Measurements from ENCODE around the gene PDP2.

Gene PDP2

GRCh38 chr16:66935314-66936011, 55.1 kb downstream of the PDP2 start, which contains the start of gene CES2:
TSS of gene CES2 (plus strand) at chr16:66935516. CDS start at chr16:66935636, 120 bp downstream.
- TF ChIP-seq CTCF (IDR thresholded peaks at IDR 0.05; ENCODE audit: low read depth, low read length, missing control alignments) = no peak
- in situ Hi-C loops (cut with HindIII; ENCODE audit: low sequenced_read_pairs) = loop anchor here (5.0 kb wide), 1 partner anchor 167 kb away; no protein-coding TSS in a partner anchor
- no peak for DNase-seq (ENCODE audit: low read depth)
- H3K4me3 ChIP-seq (ENCODE audit: low read depth, low read length) = peak within 1 kb of the TSS; percentile 78

- in situ Hi-C loops (cut with HindIII; ENCODE audit: low sequenced_read_pairs) = loop anchor here (5.0 kb wide), 1 partner anchor 166 kb away; no protein-coding TSS in a partner anchor
- H3K4me3 ChIP-seq (ENCODE audit: low read depth, low read length) = no peak overlapping the region
- DNase-seq (ENCODE audit: low read depth) = no peak
- no peak for TF ChIP-seq CTCF (IDR thresholded peaks at IDR 0.05; ENCODE audit: low read depth, low read length, missing control alignments)
These were observed 56.1 kb downstream of the PDP2 start for GRCh38 chr16:66936462-66936861.

GRCh38 chr16:66936889-66937554, 56.7 kb downstream of the PDP2 start:
- no peak for TF ChIP-seq CTCF (IDR thresholded peaks at IDR 0.05; ENCODE audit: low read depth, low read length, missing control alignments)
- in situ Hi-C loops (cut with HindIII; ENCODE audit: low sequenced_read_pairs) = loop anchor here (5.0 kb wide), 1 partner anchor 165 kb away; no protein-coding TSS in a partner anchor
- H3K4me3 ChIP-seq (ENCODE audit: low read depth, low read length) = no peak overlapping the region
- DNase-seq (ENCODE audit: low read depth) = no peak

- DNase-seq (ENCODE audit: low read depth) = no peak
- no peak for TF ChIP-seq CTCF (IDR thresholded peaks at IDR 0.05; ENCODE audit: low read depth, low read length, missing control alignments)
- in situ Hi-C loops (cut with HindIII; ENCODE audit: low sequenced_read_pairs) = loop anchor here (5.0 kb wide), 1 partner anchor 164 kb away; no protein-coding TSS in a partner anchor
- H3K4me3 ChIP-seq (ENCODE audit: low read depth, low read length) = no peak overlapping the region
These were observed 57.5 kb downstream of the PDP2 start for GRCh38 chr16:66937725-66938337.

- DNase-seq (ENCODE audit: low read depth) = no peak
- in situ Hi-C loops (cut with HindIII; ENCODE audit: low sequenced_read_pairs) = loop anchor here (5.0 kb wide), 1 partner anchor 163 kb away; no protein-coding TSS in a partner anchor
- TF ChIP-seq CTCF (IDR thresholded peaks at IDR 0.05; ENCODE audit: low read depth, low read length, missing control alignments) = no peak
- H3K4me3 ChIP-seq (ENCODE audit: low read depth, low read length) = no peak overlapping the region
These were observed 59.1 kb downstream of the PDP2 start for GRCh38 chr16:66939366-66939765.

- H3K4me3 ChIP-seq (ENCODE audit: low read depth, low read length) = no peak overlapping the region
- TF ChIP-seq CTCF (IDR thresholded peaks at IDR 0.05; ENCODE audit: low read depth, low read length, missing control alignments) = no peak
- in situ Hi-C loops (cut with HindIII; ENCODE audit: low sequenced_read_pairs) = no loop called here
- no peak for DNase-seq (ENCODE audit: low read depth)
These were observed 59.9 kb downstream of the PDP2 start for GRCh38 chr16:66940236-66940635.
